Effector memory CD8-positive, alpha-beta T cell (primary cell): ENCODE measurements around the gene MACROD2.

Source experiments
- ATAC-seq: fragments of 150-1000 bp; cut with Tn5 transposase; replicated peaks from 2 replicates; pipeline ENCODE4 v1.10.0; 2021; ENCODE audit warnings: mild to moderate bottlenecking, moderate library complexity
- DNase-seq, 3 experiments: peaks; one replicate each; pipeline ENCODE4 v3.0.0; 2021
- H3K27ac Mint-ChIP-seq, 2 donors: one replicate each; pipeline ENCODE4 v1.8.0; 2022; ENCODE audit warnings: mild to moderate bottlenecking in 2 of 2, mixed read lengths in 2 of 2, moderate library complexity in 2 of 2
- H3K27me3 Mint-ChIP-seq, 2 donors: one replicate each; pipeline ENCODE4 v1.8.0; 2022; ENCODE audit warnings: mixed read lengths in 2 of 2
- H3K36me3 Mint-ChIP-seq: one replicate; pipeline ENCODE4 v1.8.0; 2022; ENCODE audit warnings: mild to moderate bottlenecking, moderate library complexity, mixed read lengths; ENCODE audit not compliant: insufficient read depth
- H3K4me1 Mint-ChIP-seq, 2 donors: one replicate each; pipeline ENCODE4 v1.8.0; 2022; ENCODE audit warnings: low read depth in 2 of 2, mixed read lengths in 2 of 2
- H3K4me3 Mint-ChIP-seq, 2 donors: one replicate each; pipeline ENCODE4 v1.8.0; 2022; ENCODE audit warnings: mild to moderate bottlenecking in 2 of 2, mixed read lengths in 2 of 2, moderate library complexity in 2 of 2
- H3K9me3 Mint-ChIP-seq, 2 donors: one replicate each; pipeline ENCODE4 v1.8.0; 2022; ENCODE audit warnings: mixed read lengths in 2 of 2

MACROD2 gene

GRCh38 chr20:14631011-14631410 is 635.7 kb downstream of the MACROD2 start:
- no peaks in the 10 kb centered on the region for H3K27me3 Mint-ChIP-seq
- H3K9me3 Mint-ChIP-seq: peaks cover 7 to 12% of the 10 kb centered on the region in 2 donors
- no peak overlapping the region for H3K4me3 Mint-ChIP-seq
- no peaks in the 10 kb centered on the region for H3K4me1 Mint-ChIP-seq
- DNase-seq (no peak), ATAC-seq (no peak)
- no peak overlapping the region for H3K27ac Mint-ChIP-seq
- H3K36me3 Mint-ChIP-seq: no peaks in the 10 kb centered on the region

GRCh38 chr20:14632906-14633305 is 637.6 kb downstream of the MACROD2 start:
- ATAC-seq: no peak
- H3K4me1 Mint-ChIP-seq: no peaks in the 10 kb centered on the region
- no peak for DNase-seq

DNA sequence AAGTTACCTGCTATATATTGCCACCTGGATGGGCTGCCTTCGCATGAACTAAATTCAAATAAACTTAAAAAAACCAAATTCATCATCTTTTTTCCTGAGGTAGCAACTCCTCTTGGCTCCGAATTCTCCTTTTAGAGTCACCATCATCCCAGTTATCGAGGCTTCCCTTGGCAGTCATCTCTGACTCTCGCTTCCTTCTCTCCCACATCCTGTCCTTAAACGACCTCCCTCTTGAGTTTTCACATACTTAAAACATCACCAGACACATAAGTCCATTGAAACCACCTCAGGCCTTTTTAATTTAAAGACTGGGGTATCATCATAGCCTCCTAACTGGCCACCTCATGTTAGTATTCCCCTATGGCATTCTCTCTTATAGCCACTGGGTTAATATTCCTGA is 638.2 kb downstream of the MACROD2 start:
- no peak for ATAC-seq
- no peaks in the 10 kb centered on the region for H3K27me3 Mint-ChIP-seq
- no peaks in the 10 kb centered on the region for H3K36me3 Mint-ChIP-seq
- H3K9me3 Mint-ChIP-seq: peaks cover 10 to 21% of the 10 kb centered on the region in 2 donors
- DNase-seq: no peak
- H3K27ac Mint-ChIP-seq: no peak overlapping the region
- no peaks in the 10 kb centered on the region for H3K4me1 Mint-ChIP-seq
- H3K4me3 Mint-ChIP-seq: no peak overlapping the region

More at GRCh38 chr20:14632906-14633305, 637.6 kb downstream of the MACROD2 start:
- Mint-ChIP-seq H3K27ac (no peak overlapping the region), H3K36me3 (no peaks in the 10 kb centered on the region), H3K9me3 (peaks cover 10 to 21% of the 10 kb centered on the region in 2 donors), H3K27me3 (no peaks in the 10 kb centered on the region), H3K4me3 (no peak overlapping the region)

- no peaks in the 10 kb centered on the region for H3K27me3 Mint-ChIP-seq
- no peak overlapping the region for H3K4me3 Mint-ChIP-seq
- no peak for ATAC-seq
- no peak overlapping the region for H3K27ac Mint-ChIP-seq
- DNase-seq: no peak
- no peaks in the 10 kb centered on the region for H3K4me1 Mint-ChIP-seq
- peaks cover 10 to 21% of the 10 kb centered on the region in 2 donors for H3K9me3 Mint-ChIP-seq
- no peaks in the 10 kb centered on the region for H3K36me3 Mint-ChIP-seq
Observed at GRCh38 chr20:14634665-14635064, 639.3 kb downstream of the MACROD2 start.

DNA sequence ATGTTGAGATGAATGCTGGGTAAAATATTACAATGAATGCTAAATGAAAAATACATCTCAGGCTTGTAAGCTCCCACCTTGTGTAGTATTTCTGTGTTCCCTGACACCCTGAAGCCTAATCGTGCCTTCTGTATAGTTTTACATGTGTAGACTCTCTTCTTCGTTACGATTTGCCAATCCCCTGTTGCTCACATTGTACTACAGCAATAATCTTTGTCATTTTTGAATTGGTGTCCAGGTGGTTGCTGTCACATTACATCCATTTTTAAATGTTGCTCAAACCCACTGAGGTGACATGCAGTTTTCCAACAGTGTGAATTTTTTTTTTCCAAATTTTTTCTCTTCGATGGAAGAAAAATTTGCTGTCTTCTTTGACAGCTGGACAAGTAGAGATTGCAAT is 642.1 kb downstream of the MACROD2 start:
- H3K4me1 Mint-ChIP-seq: no peaks in the 10 kb centered on the region
- DNase-seq (no peak), ATAC-seq (no peak)
- no peaks in the 10 kb centered on the region for H3K27me3 Mint-ChIP-seq
- H3K4me3 Mint-ChIP-seq: no peak overlapping the region
- no peak overlapping the region for H3K27ac Mint-ChIP-seq
- no peaks in the 10 kb centered on the region for H3K36me3 Mint-ChIP-seq
- H3K9me3 Mint-ChIP-seq: peaks cover 6 to 21% of the 10 kb centered on the region in 2 donors

DNA sequence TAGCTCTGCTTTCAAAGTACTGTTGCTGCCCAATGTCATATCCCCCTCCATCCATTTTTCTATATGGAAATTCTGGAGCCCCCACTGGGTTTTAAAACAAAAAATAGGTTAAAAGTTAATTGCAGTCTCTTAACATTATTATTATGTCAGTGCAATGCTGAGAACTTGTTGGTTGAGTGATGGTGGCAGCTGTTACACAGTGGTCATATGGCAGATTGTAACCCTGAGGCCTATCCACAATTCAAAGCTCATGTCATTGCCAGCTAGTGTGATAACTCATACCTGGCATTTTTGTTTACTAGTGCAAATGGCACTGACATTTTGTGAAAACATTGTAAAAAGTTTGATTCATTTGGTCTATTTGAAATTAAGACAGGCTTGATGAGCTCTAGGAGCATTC is 647.8 kb downstream of the MACROD2 start:
- H3K9me3 Mint-ChIP-seq: peaks cover 0 to 4% of the 10 kb centered on the region in 2 donors
- H3K27ac Mint-ChIP-seq: no peak overlapping the region
- DNase-seq: no peak
- H3K4me3 Mint-ChIP-seq: no peak overlapping the region
- H3K4me1 Mint-ChIP-seq: no peaks in the 10 kb centered on the region
- H3K27me3 Mint-ChIP-seq: no peaks in the 10 kb centered on the region
- H3K36me3 Mint-ChIP-seq: no peaks in the 10 kb centered on the region
- no peak for ATAC-seq

- H3K27me3 Mint-ChIP-seq: no peaks in the 10 kb centered on the region
- no peak overlapping the region for H3K4me3 Mint-ChIP-seq
- no peaks in the 10 kb centered on the region for H3K4me1 Mint-ChIP-seq
- H3K27ac Mint-ChIP-seq: no peak overlapping the region
- H3K9me3 Mint-ChIP-seq: peaks cover 0 to 4% of the 10 kb centered on the region in 2 donors
- ATAC-seq: no peak
- DNase-seq: no peak
- no peaks in the 10 kb centered on the region for H3K36me3 Mint-ChIP-seq
Observed at GRCh38 chr20:14643556-14643955, 648.2 kb downstream of the MACROD2 start.

DNA sequence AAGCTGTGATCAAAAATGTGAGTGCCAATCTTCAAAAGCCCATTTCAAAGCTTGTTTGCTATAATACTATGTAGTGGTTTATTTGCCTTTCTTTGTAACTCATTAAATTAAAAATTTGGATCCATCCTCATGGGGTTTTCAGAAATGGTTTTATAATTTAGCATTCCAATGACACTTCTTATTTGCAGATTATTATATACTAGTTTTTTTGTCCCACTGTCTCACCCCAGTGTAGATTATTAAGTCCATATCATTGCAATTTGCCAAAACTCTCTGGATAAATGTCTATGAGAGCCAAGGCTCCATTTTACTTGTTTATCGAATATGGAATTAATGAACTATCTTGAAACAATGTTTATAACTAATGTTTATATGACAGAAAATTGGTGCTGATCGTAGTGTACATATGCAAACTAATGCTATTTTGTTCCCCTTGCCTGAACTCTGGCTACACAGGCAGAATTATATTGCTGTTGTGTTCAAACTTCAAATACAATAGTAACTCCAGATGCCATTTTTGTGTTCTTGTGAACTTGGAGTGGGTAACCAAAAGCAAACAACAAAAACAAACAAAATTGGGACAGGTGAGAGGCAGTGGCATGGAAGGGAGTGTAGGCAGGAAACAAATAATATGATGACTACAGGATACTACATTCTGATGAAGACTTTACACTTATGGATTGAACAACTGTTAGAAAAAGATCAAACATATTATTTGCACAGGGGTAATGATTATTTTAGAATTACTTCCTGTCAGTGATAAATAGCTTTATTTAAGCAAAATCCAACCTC is 649.2 kb downstream of the MACROD2 start:
- Mint-ChIP-seq H3K36me3 (no peaks in the 10 kb centered on the region), H3K4me1 (no peaks in the 10 kb centered on the region), H3K27me3 (no peaks in the 10 kb centered on the region), H3K9me3 (peaks cover 0 to 4% of the 10 kb centered on the region in 2 donors), H3K27ac (no peak overlapping the region), H3K4me3 (no peak overlapping the region)
- DNase-seq: no peak
- ATAC-seq: no peak

DNA sequence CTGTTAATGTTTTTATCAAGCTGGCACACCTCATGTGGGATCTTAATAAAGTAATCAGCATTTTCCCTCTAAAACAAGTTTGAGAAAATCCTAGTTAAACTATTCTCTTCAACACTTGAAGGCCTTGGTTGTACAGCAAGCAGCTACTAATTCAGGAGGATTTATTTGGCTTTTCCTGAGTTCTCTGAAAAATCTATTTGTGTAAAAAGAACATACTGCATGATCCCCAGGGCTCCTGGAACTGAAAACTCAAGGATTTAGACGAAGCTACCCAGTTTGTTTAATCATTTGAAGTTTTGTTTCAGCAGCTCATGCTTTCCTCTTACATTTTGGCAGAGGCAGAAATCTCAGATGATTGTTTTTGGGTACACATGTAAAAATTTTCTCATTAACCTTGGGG is 651.7 kb downstream of the MACROD2 start:
- no peaks in the 10 kb centered on the region for H3K27me3 Mint-ChIP-seq

DNA sequence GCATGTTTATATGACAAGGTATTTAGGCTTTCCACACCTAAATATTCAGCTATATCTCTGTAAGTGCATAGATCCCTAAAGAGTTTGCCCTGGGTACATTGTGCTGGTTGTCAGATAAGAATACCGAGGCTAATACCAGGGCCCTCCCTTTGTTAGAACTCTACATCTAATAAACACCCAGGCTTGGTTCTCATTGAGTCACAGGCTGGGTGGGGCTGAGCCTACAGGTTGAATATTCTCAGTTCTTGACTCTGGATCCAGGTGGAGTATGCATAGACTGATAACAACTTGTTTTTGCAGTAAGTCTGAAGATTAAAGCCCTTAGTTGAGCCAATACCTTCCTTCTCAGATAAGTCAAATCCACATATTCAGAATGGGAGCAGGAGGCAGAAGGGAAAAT is 654.3 kb downstream of the MACROD2 start:
- DNase-seq (no peak), ATAC-seq (no peak)
- no peak overlapping the region for H3K27ac Mint-ChIP-seq
- H3K36me3 Mint-ChIP-seq: no peaks in the 10 kb centered on the region
- no peaks in the 10 kb centered on the region for H3K27me3 Mint-ChIP-seq
- H3K4me3 Mint-ChIP-seq: no peak overlapping the region
- peaks cover 0 to 11% of the 10 kb centered on the region in 2 donors for H3K9me3 Mint-ChIP-seq
- no peaks in the 10 kb centered on the region for H3K4me1 Mint-ChIP-seq

More for the DNA sequence above, 651.7 kb downstream of the MACROD2 start:
- ATAC-seq (no peak), DNase-seq (no peak)
- no peak overlapping the region for H3K27ac Mint-ChIP-seq
- H3K4me1 Mint-ChIP-seq: no peaks in the 10 kb centered on the region
- peaks cover 0 to 6% of the 10 kb centered on the region in 2 donors for H3K9me3 Mint-ChIP-seq
- H3K4me3 Mint-ChIP-seq: no peak overlapping the region
- H3K36me3 Mint-ChIP-seq: no peaks in the 10 kb centered on the region

DNA sequence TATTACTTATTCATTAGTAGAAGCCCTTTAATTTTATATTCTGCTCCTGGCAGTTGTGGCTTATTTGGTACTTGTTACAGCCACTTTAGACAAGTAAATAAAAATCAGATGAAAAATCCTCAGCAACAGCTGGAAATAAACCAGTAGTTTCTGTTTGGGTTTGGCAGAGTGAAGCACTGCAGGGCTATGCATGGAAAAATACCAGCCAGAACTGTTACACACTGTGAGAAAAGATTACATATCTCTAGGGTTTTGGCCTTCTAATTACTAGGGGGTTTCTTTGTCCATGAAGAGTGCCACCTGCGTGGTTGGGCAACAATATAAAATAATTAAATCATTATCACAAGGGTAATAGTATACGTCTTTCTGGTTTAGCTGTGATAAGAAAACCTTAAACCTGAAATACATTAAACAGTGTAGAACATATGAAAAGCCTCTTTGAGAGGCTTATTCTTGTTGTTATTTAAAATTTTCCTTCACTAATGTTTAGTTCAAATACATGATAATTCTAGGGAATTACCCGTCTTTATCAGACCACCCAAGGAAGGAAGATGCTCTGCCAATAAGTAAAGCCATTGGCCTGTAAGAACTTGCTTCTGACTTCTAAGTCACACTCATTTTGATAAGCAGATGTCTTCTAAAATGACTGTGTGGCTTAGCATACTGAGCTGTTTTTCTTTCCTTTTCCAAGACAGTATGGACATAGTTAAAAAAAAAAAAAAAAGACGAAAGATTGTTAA is 662.1 kb downstream of the MACROD2 start:
- no peaks in the 10 kb centered on the region for H3K27me3 Mint-ChIP-seq
- no peak overlapping the region for H3K27ac Mint-ChIP-seq
- DNase-seq (no peak), ATAC-seq (no peak)
- peaks cover 8 to 11% of the 10 kb centered on the region in 2 donors for H3K9me3 Mint-ChIP-seq
- no peaks in the 10 kb centered on the region for H3K4me1 Mint-ChIP-seq
- no peak overlapping the region for H3K4me3 Mint-ChIP-seq
- no peaks in the 10 kb centered on the region for H3K36me3 Mint-ChIP-seq

- Mint-ChIP-seq H3K27me3 (no peaks in the 10 kb centered on the region), H3K4me1 (no peaks in the 10 kb centered on the region), H3K27ac (no peak overlapping the region), H3K36me3 (no peaks in the 10 kb centered on the region), H3K4me3 (no peak overlapping the region), H3K9me3 (peaks cover 5 to 10% of the 10 kb centered on the region in 2 donors)
- DNase-seq (no peak), ATAC-seq (no peak)
Observed at GRCh38 chr20:14664101-14664500, 668.8 kb downstream of the MACROD2 start.

GRCh38 chr20:14666696-14667095 is 671.4 kb downstream of the MACROD2 start:
- H3K27ac Mint-ChIP-seq: no peak overlapping the region
- DNase-seq (no peak), ATAC-seq (no peak)
- H3K27me3 Mint-ChIP-seq: no peaks in the 10 kb centered on the region
- H3K9me3 Mint-ChIP-seq: peaks cover 5 to 10% of the 10 kb centered on the region in 2 donors
- no peaks in the 10 kb centered on the region for H3K36me3 Mint-ChIP-seq
- no peaks in the 10 kb centered on the region for H3K4me1 Mint-ChIP-seq
- H3K4me3 Mint-ChIP-seq: no peak overlapping the region

- H3K4me3 Mint-ChIP-seq: no peak overlapping the region
- ATAC-seq (no peak), DNase-seq (no peak)
- no peaks in the 10 kb centered on the region for H3K4me1 Mint-ChIP-seq
- H3K27ac Mint-ChIP-seq: no peak overlapping the region
- no peaks in the 10 kb centered on the region for H3K36me3 Mint-ChIP-seq
- no peaks in the 10 kb centered on the region for H3K27me3 Mint-ChIP-seq
- peaks cover 5 to 7% of the 10 kb centered on the region in 2 donors for H3K9me3 Mint-ChIP-seq
Observed at GRCh38 chr20:14667226-14667625, 671.9 kb downstream of the MACROD2 start.
